Fibroblast of pulmonary artery (primary cell): ENCODE measurements around the gene COX10.
A peak's percentile ranks its signal among the peaks of the same experiment; 100 is the strongest.
"Not testable (repeated sequence)": the region's sequence is repeated elsewhere in the genome, so short reads cannot be mapped to it uniquely, and the experiment has no call there.

ENCODE experiments used
- DNase-seq: peaks from one replicate; pipeline ENCODE4 v3.0.0-alpha.2; 2010; ENCODE audit warnings: low read depth
- H3K4me3 ChIP-seq: replicated peaks from 2 replicates; pipeline ENCODE4 v1.5.1; 2011; ENCODE audit warnings: low read depth, mild to moderate bottlenecking, control low read depth, low read length, moderate library complexity
- CTCF ChIP-seq: IDR thresholded peaks from 2 replicates; pipeline ENCODE4 v1.5.1; 2011; ENCODE audit warnings: mild to moderate bottlenecking, control low read depth, low read length, inconsistent platforms; ENCODE audit errors: missing control alignments

Gene COX10

DNA sequence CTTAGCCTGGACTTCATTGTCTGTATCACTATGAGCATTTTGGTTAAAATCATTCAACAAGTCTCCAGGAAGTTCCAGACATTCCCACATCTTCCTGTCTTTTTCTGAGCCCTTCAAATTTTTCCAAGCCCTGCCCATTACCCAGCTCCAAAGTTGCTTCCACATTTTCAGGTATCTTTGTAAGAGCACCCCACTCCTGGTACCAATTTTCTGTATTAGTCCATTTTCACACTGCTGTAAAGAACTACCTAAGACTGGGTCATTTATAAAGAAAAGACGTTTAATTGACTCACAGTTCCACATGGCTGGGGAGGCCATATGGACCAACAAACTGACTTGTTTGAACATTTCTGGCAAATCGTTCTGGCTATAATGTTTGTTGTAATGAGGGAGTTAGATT lies 100.0 kb downstream of the COX10 start:
- no peak overlapping the region for H3K4me3 ChIP-seq
- no peak for TF ChIP-seq CTCF
- DNase-seq, result no peak

DNA sequence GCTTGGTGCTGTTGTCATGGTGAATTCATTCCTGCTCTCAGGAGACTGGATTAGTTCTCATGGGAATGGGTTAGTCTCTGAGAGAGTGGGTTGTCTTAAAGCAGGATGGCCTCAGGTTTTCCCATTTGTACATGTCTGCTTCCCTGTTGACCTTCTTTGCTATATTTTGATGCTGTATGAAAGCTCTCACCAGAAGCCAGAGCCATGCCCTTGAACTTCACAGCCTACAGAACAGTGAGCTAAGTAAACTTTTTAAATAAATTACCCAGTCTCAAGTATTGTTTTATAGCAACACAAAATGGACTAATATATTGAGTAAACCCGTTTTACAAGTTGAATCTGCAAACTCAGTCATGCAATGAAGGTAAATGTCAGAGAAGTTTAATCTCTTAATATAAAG lies 100.6 kb downstream of the COX10 start:
- TF ChIP-seq CTCF, result no peak
- no peak for DNase-seq
- no peak overlapping the region for H3K4me3 ChIP-seq

DNA sequence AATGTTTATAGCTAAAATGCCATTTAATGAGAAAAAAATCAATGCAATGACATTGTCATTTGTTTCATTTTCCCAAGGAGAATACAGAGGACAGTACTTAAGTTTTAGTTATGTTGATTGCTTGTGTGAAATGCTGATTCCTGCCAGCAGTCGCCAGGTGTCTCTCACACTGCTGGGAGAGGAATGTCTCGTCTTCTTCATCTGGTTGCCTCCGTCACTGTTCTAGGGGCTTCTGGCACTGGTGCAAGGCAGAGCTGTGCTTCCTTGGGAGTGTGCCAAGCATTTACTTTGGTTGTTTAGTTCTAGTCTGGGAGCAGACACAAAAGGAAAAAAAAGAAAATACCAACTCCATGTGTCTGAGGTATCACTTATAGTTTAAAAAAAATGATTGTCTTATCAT lies 107.7 kb downstream of the COX10 start:
- peak; percentile 21 for DNase-seq
- H3K4me3 ChIP-seq, result not testable (repeated sequence)

DNA sequence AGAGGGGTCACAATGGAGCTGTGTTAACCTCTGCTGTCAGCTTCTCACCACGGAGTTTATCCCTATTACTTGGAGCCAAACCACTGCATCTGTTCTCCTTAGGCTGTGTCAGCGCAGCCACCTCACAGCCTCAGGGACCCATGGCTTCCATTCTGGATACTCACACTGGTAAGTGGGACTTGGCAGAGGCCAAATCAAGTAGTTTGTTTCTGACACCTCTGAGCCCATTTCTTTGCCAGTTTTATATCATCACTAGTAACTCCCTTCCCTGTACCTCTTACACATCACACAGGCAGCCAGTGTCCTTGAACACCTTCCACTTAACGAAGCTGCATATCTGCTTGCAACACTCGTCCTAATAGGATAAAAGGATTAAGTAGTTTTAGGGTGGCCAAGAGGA lies 108.5 kb downstream of the COX10 start:
- not testable (repeated sequence) for DNase-seq, H3K4me3 ChIP-seq

DNA sequence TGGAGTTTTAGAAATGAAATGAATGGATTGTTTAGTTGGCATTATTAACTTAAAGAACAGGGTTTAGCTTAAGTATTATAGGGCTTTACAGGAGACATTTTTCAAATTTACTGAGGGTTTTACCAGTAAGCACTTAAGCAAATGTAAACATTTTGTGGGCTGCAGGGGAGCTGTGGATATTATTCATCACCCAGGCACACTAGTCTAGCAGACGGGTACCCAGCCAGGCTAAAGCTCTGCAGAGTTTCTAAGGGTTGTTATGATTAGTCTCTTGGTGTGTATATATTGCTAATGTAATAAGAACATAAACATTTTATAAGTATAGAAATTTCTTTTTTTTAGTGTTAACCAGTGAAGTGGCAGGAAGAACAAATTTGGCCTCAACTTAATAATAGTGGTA lies 110.6 kb downstream of the COX10 start:
- DNase-seq, H3K4me3 ChIP-seq: not testable (repeated sequence)

- H3K4me3 ChIP-seq, DNase-seq: not testable (repeated sequence)
These were observed 112.8 kb downstream of the COX10 start for GRCh38 chr17:14182084-14182483.

- DNase-seq, H3K4me3 ChIP-seq: not testable (repeated sequence)
These were observed 115.2 kb downstream of the COX10 start for GRCh38 chr17:14184536-14184935.

- DNase-seq, H3K4me3 ChIP-seq: not testable (repeated sequence)
These were observed 117.1 kb downstream of the COX10 start for GRCh38 chr17:14186443-14186842.

GRCh38 chr17:14190774-14191173 lies 121.5 kb downstream of the COX10 start:
- H3K4me3 ChIP-seq, DNase-seq: not testable (repeated sequence)

- not testable (repeated sequence) for H3K4me3 ChIP-seq, DNase-seq
These were observed 122.2 kb downstream of the COX10 start for GRCh38 chr17:14191469-14191868.

DNA sequence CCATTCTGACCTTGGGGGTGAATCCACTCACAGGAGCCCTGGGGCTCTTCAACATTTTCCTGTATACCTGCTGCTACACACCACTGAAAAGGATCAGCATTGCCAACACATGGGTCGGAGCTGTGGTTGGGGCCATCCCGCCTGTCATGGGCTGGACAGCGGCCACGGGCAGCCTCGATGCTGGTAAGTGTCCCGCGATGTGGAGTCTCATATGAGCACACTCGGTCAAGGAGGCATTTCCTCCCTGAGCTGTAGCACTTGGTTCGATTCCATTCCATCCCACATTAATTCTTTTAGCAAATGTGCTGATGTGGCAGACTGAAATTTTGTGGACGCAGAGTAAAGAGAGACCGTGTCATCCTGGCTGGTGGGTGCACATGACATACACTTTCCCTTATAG lies 122.7 kb downstream of the COX10 start:
- not testable (repeated sequence) for DNase-seq, H3K4me3 ChIP-seq

DNA sequence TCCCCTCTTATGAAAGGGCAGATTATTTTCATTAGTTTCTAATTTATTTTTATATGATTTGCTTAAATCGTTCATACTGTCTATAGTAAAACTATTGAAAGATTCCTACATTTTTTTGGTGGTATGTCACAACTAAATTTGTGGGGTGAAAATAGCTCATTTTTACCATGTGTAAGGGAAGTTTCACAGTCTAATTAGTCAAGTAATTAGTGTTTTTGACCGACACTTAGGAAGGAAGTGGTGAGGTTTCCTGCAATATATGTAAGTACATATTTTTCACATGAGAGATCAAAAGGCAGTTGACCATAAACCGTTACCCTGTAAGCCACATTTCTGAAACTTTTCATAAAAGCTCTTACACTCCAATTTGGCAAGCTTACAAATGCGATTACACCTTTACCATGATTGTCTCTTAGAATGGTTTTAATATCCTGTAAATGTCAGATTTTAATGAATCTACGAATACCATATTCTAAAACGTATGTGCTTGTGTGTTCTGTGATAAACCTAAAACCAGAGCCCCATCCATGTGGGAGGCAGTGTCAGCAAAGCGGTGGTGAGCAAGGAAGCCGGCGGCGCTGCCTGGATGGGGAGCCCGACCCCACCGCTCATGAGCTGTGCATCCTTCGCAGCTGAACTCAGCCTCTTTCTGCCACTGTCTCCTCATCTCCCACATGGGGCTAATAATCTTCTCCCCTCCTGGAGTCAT lies 123.5 kb downstream of the COX10 start:
- H3K4me3 ChIP-seq, DNase-seq: not testable (repeated sequence)

- TF ChIP-seq CTCF, result peak; percentile 9
- DNase-seq, result no peak
- H3K4me3 ChIP-seq, result no peak overlapping the region
These were observed 127.2 kb downstream of the COX10 start for GRCh38 chr17:14196377-14196997.
